ENCODE results near the gene KLHL35. TPM values are rescaled to one million over a fixed set of nuclear protein-coding genes. Genes with fewer than 3 reads are reported as not detected.

KLHL35 gene
- total RNA-seq, 1 experiment from 2014 or later = 1.3 TPM

DNA sequence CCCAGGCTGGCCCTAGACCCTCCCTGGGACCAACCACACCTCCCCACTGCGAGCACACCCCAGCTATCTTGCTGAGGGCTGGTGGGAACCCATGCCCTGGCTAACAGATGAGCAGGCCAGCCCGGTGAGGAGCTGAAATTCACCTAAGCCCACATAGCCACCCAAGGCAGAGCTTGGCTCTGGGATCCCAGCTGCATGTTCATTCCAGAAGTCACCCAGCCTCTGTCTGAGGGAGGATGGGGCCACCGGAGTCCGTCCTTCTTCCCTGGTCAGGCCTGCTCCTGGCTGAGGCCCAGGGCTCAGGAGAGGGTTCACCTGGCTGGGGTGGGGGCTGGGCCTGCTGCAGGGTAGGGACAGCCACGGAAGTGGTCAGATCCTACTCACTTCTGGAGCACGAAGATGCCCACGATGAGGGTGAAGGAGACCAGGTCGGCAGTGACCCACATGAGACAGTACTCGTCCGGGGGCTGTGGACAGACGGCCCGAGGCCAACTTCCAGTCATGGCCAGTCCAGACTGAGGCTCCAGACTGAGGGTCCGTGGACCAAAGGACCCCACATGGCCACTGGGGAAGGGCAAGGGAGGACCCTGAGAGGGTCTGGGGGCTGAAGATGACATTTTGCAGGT is 6.6 kb upstream of the KLHL35 start:
- H3K36me3 Mint-ChIP-seq (ENCODE audit: insufficient read depth, unreplicated experiment) = no peaks in the 10 kb centered on the region
- CTCF ChIA-PET = interaction anchor here (0.5 kb wide), 1 partner anchor 105 kb away, joined by 3 read pairs; no protein-coding TSS in a partner anchor
- no peak overlapping the region for H3K27ac Mint-ChIP-seq (ENCODE audit: unreplicated experiment)
- H3K4me1 Mint-ChIP-seq (ENCODE audit: low read depth, unreplicated experiment) = no peaks in the 10 kb centered on the region
- TF ChIP-seq, protein P1, sequence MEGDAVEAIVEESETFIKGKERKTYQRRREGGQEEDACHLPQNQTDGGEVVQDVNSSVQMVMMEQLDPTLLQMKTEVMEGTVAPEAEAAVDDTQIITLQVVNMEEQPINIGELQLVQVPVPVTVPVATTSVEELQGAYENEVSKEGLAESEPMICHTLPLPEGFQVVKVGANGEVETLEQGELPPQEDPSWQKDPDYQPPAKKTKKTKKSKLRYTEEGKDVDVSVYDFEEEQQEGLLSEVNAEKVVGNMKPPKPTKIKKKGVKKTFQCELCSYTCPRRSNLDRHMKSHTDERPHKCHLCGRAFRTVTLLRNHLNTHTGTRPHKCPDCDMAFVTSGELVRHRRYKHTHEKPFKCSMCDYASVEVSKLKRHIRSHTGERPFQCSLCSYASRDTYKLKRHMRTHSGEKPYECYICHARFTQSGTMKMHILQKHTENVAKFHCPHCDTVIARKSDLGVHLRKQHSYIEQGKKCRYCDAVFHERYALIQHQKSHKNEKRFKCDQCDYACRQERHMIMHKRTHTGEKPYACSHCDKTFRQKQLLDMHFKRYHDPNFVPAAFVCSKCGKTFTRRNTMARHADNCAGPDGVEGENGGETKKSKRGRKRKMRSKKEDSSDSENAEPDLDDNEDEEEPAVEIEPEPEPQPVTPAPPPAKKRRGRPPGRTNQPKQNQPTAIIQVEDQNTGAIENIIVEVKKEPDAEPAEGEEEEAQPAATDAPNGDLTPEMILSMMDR (IDR thresholded peaks at IDR 0.05; ENCODE audit: unreplicated experiment) = no peak
- DNase-seq = no peak
- no peaks in the 10 kb centered on the region for H3K9me3 Mint-ChIP-seq (ENCODE audit: low read depth, unreplicated experiment)
- BruUV-seq (replicated peaks) = no TSS peak
- intact Hi-C loops (cut with micrococcal nuclease; ENCODE audit: unreplicated experiment) = no loop called here
- no peak overlapping the region for H3K4me3 Mint-ChIP-seq (ENCODE audit: low read depth, unreplicated experiment)
- H3K27me3 Mint-ChIP-seq (ENCODE audit: unreplicated experiment) = peaks cover 50% of the 10 kb centered on the region

DNA sequence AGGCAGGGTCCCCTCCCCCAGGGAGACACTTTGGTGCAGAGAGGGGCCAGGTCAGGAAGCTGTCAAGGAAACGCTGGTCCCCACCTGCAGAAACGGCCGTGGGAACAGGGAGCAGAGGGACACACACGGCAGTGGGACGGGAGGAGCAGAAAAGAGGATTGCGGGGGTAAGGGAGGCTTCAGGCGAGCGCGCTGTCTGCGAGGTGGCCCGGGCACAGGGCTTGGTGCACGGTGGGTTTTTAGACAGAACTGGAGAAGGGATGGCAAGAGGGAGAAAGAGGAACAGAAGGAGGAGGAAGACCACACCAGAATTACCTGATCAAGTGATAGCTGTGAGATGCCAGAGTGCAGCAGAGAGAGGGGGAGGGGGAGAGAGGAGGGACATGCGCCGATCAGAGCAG is 6.0 kb upstream of the KLHL35 start:
- intact Hi-C loops (cut with micrococcal nuclease; ENCODE audit: unreplicated experiment) = no loop called here
- Mint-ChIP-seq H3K27me3 (ENCODE audit: unreplicated experiment) (peaks cover 44% of the 10 kb centered on the region), H3K27ac (ENCODE audit: unreplicated experiment) (no peak overlapping the region), H3K4me3 (ENCODE audit: low read depth, unreplicated experiment) (no peak overlapping the region), H3K9me3 (ENCODE audit: low read depth, unreplicated experiment) (no peaks in the 10 kb centered on the region), H3K36me3 (ENCODE audit: insufficient read depth, unreplicated experiment) (no peaks in the 10 kb centered on the region), H3K4me1 (ENCODE audit: low read depth, unreplicated experiment) (no peaks in the 10 kb centered on the region)
- no TSS peak for BruUV-seq (replicated peaks)
- TF ChIP-seq, protein P1 (IDR thresholded peaks at IDR 0.05; ENCODE audit: unreplicated experiment) = no peak
- no peak for DNase-seq
- CTCF ChIA-PET = interaction anchor here (0.5 kb wide), 1 partner anchor 106 kb away, joined by 3 read pairs; no protein-coding TSS in a partner anchor

DNA sequence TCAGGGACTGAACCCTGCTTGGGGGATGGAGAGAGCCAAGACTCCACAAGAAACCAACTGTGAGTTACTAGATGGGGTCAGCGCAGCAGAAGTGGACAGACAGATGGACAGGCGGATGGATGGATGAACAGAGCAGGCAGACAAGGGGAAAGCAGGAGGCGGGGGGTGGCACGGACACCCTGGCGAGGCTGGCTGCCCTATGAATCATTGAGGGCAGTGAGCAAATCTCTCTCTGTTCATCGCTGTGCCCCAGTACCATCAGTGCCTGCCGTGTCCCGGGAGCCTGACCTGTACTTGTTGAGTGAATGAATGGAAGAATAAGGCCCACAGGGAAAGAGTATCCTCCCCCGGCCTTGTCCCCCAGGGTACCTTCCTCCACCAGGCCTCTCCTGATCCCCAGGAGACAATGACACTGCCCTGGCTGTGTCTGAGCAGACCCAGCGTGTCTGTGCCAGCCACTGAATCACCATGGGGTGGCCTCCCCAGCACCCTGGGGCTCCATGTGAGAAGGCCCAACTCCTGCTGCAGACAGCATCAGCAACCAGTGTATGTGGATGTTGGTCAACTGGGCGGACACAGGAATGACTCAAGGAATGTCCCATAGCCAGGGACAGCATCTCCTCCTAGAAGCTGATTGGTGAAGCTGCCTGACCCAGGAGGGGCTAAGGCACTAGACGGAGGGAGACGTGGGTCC is 5.1 kb upstream of the KLHL35 start:
- BruUV-seq (replicated peaks) = no TSS peak
- CTCF ChIA-PET = no interaction called here
- Mint-ChIP-seq H3K4me3 (ENCODE audit: low read depth, unreplicated experiment) (no peak overlapping the region), H3K36me3 (ENCODE audit: insufficient read depth, unreplicated experiment) (no peaks in the 10 kb centered on the region), H3K27me3 (ENCODE audit: unreplicated experiment) (peaks cover 46% of the 10 kb centered on the region), H3K27ac (ENCODE audit: unreplicated experiment) (no peak overlapping the region), H3K9me3 (ENCODE audit: low read depth, unreplicated experiment) (no peaks in the 10 kb centered on the region), H3K4me1 (ENCODE audit: low read depth, unreplicated experiment) (no peaks in the 10 kb centered on the region)
- no peak for DNase-seq
- TF ChIP-seq, protein P1 (IDR thresholded peaks at IDR 0.05; ENCODE audit: unreplicated experiment) = no peak
- intact Hi-C loops (cut with micrococcal nuclease; ENCODE audit: unreplicated experiment) = no loop called here

DNA sequence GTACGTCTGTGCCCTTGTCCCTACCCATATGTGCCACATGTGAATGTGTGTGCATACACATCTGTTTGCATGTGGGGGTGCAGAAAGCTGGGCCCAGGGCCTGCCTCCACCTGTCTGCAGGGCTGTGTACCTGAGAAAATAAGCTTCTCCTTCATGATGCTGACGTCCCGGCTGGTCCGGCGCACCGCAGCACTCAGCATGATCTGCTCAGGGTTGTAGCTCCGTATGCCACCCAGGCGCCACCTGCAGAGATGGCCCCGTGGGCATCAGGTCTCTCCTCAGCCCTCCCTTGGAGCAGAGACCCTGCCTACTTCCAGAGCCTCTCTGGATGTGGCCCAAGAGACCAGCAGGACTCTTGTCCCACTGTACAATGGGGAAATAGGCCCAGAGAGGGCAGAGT is 3.8 kb upstream of the KLHL35 start:
- H3K27ac Mint-ChIP-seq (ENCODE audit: unreplicated experiment) = no peak overlapping the region
- CTCF ChIA-PET = interaction anchor here (0.6 kb wide), 1 partner anchor 31 kb away, joined by 4 read pairs; no protein-coding TSS in a partner anchor
- no peaks in the 10 kb centered on the region for H3K36me3 Mint-ChIP-seq (ENCODE audit: insufficient read depth, unreplicated experiment)
- BruUV-seq (replicated peaks) = no TSS peak
- no peak for DNase-seq
- no peak overlapping the region for H3K4me3 Mint-ChIP-seq (ENCODE audit: low read depth, unreplicated experiment)
- H3K27me3 Mint-ChIP-seq (ENCODE audit: unreplicated experiment) = peaks cover 59% of the 10 kb centered on the region
- TF ChIP-seq, protein P1 (IDR thresholded peaks at IDR 0.05; ENCODE audit: unreplicated experiment) = no peak
- intact Hi-C loops (cut with micrococcal nuclease; ENCODE audit: unreplicated experiment) = no loop called here
- H3K4me1 Mint-ChIP-seq (ENCODE audit: low read depth, unreplicated experiment) = no peaks in the 10 kb centered on the region
- H3K9me3 Mint-ChIP-seq (ENCODE audit: low read depth, unreplicated experiment) = no peaks in the 10 kb centered on the region

Measured in Calu3 (cell line).